ENCODE measurements around the gene UNC5B. TPM values are rescaled to one million over a fixed set of nuclear protein-coding genes. Genes with fewer than 3 reads are reported as not detected.

Gene UNC5B
- total RNA-seq, 1 donor from 2014 or later: 13.1 TPM

- H3K27me3 Mint-ChIP-seq (ENCODE audit: unreplicated experiment): no peaks in the 10 kb centered on the region
- H3K36me3 Mint-ChIP-seq (ENCODE audit: unreplicated experiment): no peaks in the 10 kb centered on the region
- H3K4me3 Mint-ChIP-seq (ENCODE audit: unreplicated experiment): no peak overlapping the region
- H3K27ac Mint-ChIP-seq (ENCODE audit: unreplicated experiment): no peak overlapping the region
- H3K9me3 Mint-ChIP-seq (ENCODE audit: unreplicated experiment): no peaks in the 10 kb centered on the region
- peaks cover 20% of the 10 kb centered on the region for H3K4me1 Mint-ChIP-seq (ENCODE audit: unreplicated experiment)
- TF ChIP-seq CTCF (IDR thresholded peaks at IDR 0.05): no peak
- DNase-seq (ENCODE audit: extremely low spot score, unreplicated experiment): no peak
Observed at GRCh38 chr10:71232089-71232998, 20.0 kb downstream of the UNC5B start.

GRCh38 chr10:71233482-71233892 is 21.1 kb downstream of the UNC5B start:
- Mint-ChIP-seq H3K36me3 (ENCODE audit: unreplicated experiment) (no peaks in the 10 kb centered on the region), H3K4me3 (ENCODE audit: unreplicated experiment) (no peak overlapping the region), H3K9me3 (ENCODE audit: unreplicated experiment) (no peaks in the 10 kb centered on the region), H3K27me3 (ENCODE audit: unreplicated experiment) (no peaks in the 10 kb centered on the region), H3K4me1 (ENCODE audit: unreplicated experiment) (peaks cover 24% of the 10 kb centered on the region), H3K27ac (ENCODE audit: unreplicated experiment) (no peak overlapping the region)
- DNase-seq (ENCODE audit: extremely low spot score, unreplicated experiment): no peak
- no peak for TF ChIP-seq CTCF (IDR thresholded peaks at IDR 0.05)

GRCh38 chr10:71234004-71234894 is 21.9 kb downstream of the UNC5B start:
- H3K4me3 Mint-ChIP-seq (ENCODE audit: unreplicated experiment): no peak overlapping the region
- H3K27ac Mint-ChIP-seq (ENCODE audit: unreplicated experiment): no peak overlapping the region
- H3K36me3 Mint-ChIP-seq (ENCODE audit: unreplicated experiment): no peaks in the 10 kb centered on the region

GRCh38 chr10:71234970-71235685 is 22.8 kb downstream of the UNC5B start:
- Mint-ChIP-seq H3K4me1 (ENCODE audit: unreplicated experiment) (peaks cover 27% of the 10 kb centered on the region), H3K9me3 (ENCODE audit: unreplicated experiment) (no peaks in the 10 kb centered on the region), H3K27me3 (ENCODE audit: unreplicated experiment) (no peaks in the 10 kb centered on the region), H3K36me3 (ENCODE audit: unreplicated experiment) (no peaks in the 10 kb centered on the region), H3K4me3 (ENCODE audit: unreplicated experiment) (peak overlapping the region; percentile 33), H3K27ac (ENCODE audit: unreplicated experiment) (peak overlapping the region; percentile 63)
- DNase-seq (ENCODE audit: extremely low spot score, unreplicated experiment): no peak
- no peak for TF ChIP-seq CTCF (IDR thresholded peaks at IDR 0.05)

More at GRCh38 chr10:71234004-71234894, 21.9 kb downstream of the UNC5B start:
- peaks cover 25% of the 10 kb centered on the region for H3K4me1 Mint-ChIP-seq (ENCODE audit: unreplicated experiment)
- no peak for DNase-seq (ENCODE audit: extremely low spot score, unreplicated experiment)
- no peak for TF ChIP-seq CTCF (IDR thresholded peaks at IDR 0.05)
- H3K9me3 Mint-ChIP-seq (ENCODE audit: unreplicated experiment): no peaks in the 10 kb centered on the region
- no peaks in the 10 kb centered on the region for H3K27me3 Mint-ChIP-seq (ENCODE audit: unreplicated experiment)
